Stimulated activated CD8-positive, alpha-beta memory T cell treated with anti-CD3 and anti-CD28 coated beads, Interleukin-2, amount 100 ng/mL, for 1 hour (primary cell): ENCODE results near the gene SPINK2.

ENCODE experiments used
- DNase-seq, 2 donors: peaks; one replicate each; pipeline ENCODE4 v3.0.0-alpha.2; 2020; ENCODE audit warnings: low read depth in 2 of 2

The SPINK2 gene, protein sequence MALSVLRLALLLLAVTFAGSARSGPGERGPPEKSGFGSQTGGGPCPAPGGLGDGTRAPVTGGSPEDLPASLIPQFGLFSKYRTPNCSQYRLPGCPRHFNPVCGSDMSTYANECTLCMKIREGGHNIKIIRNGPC

GRCh38 chr4:56821381-56822243 is at the start of gene SPINK2:
TSS of gene SPINK2 (minus strand) at chr4:56821701. CDS start at chr4:56821662, 39 bp downstream.
- DNase-seq: peak; percentile 15 to 50

DNA sequence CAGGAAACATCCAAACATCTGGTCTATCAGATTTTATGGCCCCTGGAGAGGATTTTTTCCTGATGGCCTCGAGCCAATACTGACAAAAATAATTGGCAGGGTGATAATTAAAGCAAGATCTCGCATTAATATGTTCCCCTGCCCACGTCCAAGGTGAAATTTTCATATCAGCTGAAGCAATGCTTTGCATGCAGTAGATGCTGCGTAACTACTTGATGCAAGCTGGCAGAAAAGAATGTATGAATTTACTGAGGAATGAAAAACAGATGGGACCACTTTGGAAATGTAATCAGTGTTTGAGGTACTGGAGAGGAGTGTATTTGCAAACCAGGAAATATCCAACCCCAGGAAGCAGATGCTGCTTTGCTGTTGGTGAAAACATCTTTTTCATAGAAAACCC is 49.4 kb upstream of the SPINK2 start:
- no peak for DNase-seq

GRCh38 chr4:56863441-56864139 is 42.1 kb upstream of the SPINK2 start:
- DNase-seq: no peak

- no peak for DNase-seq
These were observed 39.9 kb upstream of the SPINK2 start for GRCh38 chr4:56861360-56861759.

- DNase-seq: no peak
These were observed 39.3 kb upstream of the SPINK2 start for GRCh38 chr4:56860781-56861180.

GRCh38 chr4:56859841-56860240 is 38.3 kb upstream of the SPINK2 start:
- no peak for DNase-seq

DNA sequence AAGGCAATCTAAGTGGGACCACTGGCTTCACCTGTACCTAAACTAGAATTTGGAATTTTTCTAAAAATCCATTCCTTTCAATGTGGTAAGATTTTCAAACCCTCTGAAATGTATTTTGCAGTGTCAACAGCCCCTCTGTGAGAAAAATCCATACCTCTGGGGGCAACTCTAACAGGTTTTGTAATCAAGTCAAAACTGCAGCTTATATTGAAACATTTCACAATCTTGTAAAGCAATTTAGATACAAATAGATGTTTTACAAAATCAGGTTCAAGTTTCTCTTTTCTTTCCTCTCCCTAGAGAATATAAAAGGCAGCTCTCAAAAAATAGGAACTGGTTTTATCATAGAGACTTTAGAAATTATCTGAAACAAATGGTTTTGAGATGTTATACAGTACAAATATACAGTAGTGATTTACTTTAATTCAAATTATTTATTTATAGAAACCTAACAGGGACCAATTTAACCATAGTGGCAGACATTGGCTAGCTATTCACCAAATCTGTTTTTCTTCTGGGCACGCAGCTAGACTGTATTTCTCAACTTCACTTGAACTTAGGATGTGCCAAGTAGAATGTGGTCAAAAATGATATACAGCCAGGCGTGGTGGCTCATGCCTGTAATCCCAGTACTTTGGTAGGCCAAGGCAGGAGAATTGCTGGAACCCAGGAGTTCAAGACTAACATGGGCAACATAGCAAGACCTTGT is 36.3 kb upstream of the SPINK2 start:
- no peak for DNase-seq

DNA sequence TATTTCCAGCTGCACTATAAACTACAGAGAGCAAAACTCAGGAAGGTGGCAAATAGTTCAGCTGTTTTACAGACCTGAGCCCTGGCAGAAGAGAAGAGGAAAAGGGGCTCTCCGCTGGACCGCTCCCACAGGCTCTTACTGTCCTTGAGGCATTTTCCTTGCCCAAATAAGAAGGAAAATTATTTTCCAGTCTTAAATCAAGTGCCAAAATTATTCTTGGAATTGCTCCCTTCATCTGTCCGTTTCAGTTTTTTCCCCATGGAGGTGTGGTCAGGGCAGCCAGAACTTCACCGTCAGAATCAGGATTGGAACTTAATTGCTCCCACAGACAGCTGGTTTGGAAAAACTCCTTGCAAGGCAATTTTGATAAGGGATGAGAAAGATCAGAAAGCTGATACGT is 35.2 kb upstream of the SPINK2 start:
- DNase-seq: no peak

- no peak for DNase-seq
These were observed 29.4 kb upstream of the SPINK2 start for GRCh38 chr4:56850910-56851309.

DNA sequence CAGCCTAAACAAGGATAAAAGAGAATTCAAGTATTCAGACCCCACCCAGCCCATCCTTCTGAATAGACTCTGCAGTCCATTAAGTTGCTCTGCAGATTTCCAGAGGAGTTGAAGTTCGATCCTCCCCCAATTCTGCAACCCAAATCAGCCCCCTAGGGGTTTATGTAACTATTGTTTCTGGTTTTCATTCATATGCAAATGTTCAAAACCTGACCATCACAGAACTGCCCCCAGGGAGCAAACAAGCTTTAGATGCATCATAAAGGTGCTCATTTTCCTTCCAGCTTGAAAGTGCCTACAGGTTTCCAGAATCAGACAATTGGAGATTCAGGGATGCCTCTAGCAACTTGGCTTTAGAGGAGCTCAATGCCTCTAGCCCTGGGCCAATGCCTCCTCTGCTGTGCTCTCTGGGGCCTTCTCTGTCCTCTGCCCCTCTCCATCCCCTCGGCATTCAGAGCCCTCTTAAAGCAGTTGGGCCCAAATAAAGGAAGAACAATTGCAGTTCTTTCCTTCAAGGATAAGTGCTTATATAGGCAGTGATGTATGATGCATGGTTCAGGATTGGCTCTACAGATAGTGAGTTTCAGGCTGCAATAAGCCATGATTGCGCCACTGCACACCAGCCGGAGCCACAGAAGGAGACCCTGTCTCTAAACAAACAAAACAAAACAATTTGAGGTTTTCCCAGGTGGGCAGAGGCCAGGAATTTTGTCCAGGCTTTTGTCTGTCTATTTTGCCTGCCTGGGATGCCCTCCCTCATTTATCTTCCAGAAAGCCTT is 23.5 kb upstream of the SPINK2 start:
- no peak for DNase-seq

DNA sequence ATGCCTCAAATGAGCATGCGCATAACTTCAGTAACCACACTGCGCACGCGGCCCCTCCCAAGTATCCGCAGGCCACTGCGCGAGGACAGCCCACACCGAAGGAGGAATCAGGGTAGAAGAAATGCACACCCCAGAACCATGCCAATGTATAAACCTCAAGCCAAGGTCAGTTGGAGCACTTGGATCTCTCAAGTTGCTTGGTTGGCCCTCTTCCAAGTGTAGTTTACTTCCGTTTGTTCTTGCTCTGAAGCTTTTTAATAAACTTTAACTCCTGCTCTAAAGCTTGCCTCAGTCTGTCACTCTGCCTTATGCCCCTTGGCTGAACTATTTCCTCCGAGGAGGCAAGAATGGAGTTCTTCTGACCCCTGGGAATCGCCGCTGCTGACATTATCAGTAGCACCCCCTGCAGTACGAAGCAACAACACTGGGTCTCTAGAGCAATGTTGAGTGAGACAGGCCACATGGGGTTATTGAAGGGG is 22.0 kb upstream of the SPINK2 start:
- no peak for DNase-seq

GRCh38 chr4:56840559-56840958 is 19.1 kb upstream of the SPINK2 start:
- DNase-seq: no peak

- DNase-seq: no peak
These were observed 7.5 kb upstream of the SPINK2 start for GRCh38 chr4:56828784-56829535.

DNA sequence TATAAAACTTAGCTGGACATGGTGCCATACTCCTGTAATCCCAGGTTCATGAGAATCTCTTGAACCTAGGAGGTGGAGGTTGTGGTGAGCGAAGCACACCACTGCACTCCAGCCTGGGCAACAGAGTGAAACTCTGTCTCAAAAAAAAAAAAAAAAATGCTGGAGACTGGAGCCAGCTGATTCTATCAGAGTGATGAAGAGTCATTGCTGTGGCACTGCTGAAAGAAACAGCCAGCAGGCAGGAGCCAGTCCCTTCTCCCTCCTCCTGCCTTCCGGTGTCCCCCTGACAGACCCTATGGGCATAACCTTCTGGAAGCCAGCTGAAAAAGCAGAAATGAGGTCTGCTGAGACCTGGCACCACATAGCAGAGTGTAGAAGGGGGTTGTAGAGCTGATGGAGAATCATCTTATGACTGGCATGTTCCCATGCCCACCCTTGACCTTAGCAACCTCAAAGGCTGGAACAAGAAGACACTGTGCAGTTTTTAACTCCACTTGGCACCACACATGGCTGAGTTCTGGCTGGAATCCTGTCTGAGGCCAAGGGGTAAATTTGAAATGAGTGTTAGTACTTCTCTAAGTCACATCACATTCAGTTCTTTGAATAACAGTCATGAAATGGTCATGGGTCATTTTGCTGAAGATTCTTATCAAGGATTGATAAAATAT is 2.6 kb upstream of the SPINK2 start:
- no peak for DNase-seq

DNA sequence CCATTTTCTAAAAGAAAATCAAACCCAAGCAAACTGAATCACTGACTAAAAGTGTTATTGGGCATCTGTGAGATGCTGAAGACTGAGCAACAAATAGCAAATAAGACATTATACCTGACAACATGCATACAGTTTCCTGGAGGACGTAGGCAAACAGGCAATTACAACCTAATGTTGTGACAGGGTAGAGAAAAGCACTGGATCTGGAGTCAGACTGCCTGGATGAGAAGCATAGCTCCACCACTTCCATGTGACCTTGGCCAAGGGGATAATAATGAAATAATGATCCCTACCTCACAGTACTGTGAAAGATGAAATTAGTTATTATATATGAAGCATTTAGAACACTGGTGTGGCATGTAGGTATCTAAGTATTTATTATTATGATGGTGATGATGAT is 2.7 kb downstream of the SPINK2 start:
- DNase-seq: no peak

DNA sequence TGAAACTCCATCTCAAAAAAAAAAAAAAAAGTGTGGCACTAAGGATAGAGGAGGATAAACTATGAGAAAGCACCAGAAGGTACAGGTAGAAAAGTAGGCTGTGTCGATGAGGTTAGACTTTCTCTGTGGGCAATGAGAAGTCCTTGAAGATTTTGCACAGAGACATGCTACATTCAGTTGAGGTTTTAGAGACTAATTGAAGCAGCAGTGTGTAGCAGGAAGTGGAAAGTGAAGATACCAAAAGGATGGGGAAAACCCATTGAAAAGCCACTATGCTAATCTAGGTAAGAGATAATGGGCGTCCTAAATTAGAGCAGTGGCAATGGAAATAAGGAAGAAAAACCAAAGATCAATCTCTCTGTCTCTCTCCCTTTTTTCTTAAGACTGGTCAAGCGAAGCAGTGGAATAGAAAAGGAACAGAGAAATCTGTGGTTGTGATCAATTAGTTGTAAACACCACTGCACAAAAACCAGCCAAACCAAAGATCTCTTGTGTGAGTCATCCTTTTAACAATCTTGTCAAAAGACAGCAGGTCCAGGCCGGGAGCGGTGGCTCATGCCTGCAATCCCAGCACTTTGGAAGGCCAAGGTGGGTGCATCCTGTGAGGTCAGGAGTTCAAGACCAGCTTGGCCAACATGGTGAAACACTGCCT is 3.5 kb downstream of the SPINK2 start:
- no peak for DNase-seq

DNA sequence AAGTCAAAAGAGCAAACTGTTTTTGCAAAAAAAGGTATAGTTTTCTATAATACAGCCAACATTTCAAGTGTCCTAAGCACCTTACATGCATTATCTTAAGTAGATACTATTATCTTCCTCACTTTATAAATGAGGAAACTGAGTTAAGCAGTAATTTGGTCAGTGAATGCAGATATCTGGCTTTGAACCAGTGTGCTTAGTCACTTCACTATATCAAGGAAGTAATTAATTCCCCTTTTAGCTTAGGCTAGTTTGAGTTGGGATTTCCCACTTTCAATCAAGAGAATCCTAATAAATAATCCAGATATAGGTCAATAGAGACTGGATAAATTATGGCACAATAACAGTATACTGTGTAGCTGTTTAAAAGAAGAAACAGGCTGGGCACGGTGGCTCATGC is 14.8 kb downstream of the SPINK2 start:
- DNase-seq: no peak

DNA sequence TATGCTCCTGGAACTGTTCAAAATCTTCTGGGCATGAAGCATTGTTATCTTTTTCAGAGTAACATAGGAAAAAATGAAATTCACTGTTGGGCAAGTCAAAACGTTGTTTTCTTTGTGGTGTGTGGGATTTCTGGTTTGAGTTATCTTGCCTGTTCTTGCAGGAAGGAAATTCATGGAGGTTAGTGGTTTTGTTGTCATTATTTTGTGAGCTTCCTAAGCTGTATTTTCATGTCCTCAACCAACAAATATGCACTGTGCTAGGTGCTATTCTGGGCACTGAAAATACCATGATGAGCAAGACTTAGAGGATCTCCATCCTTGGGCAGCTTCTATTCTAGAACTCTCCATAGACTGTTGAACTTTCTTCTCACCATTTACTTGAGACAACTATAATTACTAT is 16.9 kb downstream of the SPINK2 start:
- DNase-seq: no peak

DNA sequence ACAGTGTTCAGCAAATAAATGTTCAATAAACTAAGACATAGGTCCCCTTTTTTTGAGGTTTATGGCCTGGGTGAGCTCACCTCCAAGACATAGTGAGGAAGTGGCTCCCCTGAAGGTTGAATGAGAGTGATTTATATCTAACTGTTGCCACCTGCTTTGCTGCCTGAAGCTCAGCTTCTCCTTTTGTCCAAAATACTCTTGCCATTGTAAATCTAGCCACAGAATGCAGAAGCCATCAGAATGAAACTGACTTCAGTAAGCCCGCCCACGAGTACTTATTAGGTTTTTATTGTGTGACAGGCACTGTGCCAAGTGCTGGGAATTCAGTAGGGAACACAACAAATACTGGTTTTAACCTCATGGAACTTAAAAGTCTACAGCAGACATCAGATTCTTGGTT is 18.0 kb downstream of the SPINK2 start:
- DNase-seq: no peak
